Effector memory CD4-positive, alpha-beta T cell (primary cell): ENCODE measurements around the gene SCUBE1.

Source experiments
- DNase-seq, 3 donors: peaks; one replicate each; pipeline ENCODE4 v3.0.0-alpha.2; 2020
- H3K27ac ChIP-seq: 2 replicates; pipeline ENCODE4 v1.7.0; 2013; ENCODE audit warnings: mild to moderate bottlenecking, low read length, moderate library complexity; ENCODE audit not compliant: insufficient read depth, poor library complexity, severe bottlenecking
- H3K27me3 ChIP-seq: replicated peaks from 2 replicates; pipeline ENCODE4 v1.7.0; 2013; ENCODE audit warnings: mild to moderate bottlenecking, low read length; ENCODE audit not compliant: insufficient read depth, control insufficient read depth, poor library complexity, severe bottlenecking
- H3K36me3 ChIP-seq: 2 replicates; pipeline ENCODE4 v1.7.0; 2013; ENCODE audit warnings: mild to moderate bottlenecking, low read length, moderate library complexity; ENCODE audit not compliant: control insufficient read depth, insufficient read depth
- H3K4me1 ChIP-seq: 2 replicates; pipeline ENCODE4 v1.7.0; 2013; ENCODE audit warnings: low read length, mild to moderate bottlenecking; ENCODE audit not compliant: control insufficient read depth, insufficient read depth, poor library complexity, severe bottlenecking
- H3K4me3 ChIP-seq: 2 replicates; pipeline ENCODE4 v1.7.0; 2013; ENCODE audit warnings: low read length, low read depth, mild to moderate bottlenecking; ENCODE audit not compliant: insufficient read depth, poor library complexity, severe bottlenecking
- H3K9me3 ChIP-seq: 2 replicates; pipeline ENCODE4 v1.7.0; 2013; ENCODE audit warnings: mild to moderate bottlenecking, low read length, moderate library complexity; ENCODE audit not compliant: control insufficient read depth
- total RNA-seq, 3 donors: gene quantifications; one replicate each; lab custom pipeline; 2026; lab: John Stamatoyannopoulos, UW

SCUBE1 gene
- 0 to 0.58 (median 0.35) reads per million in 3 donors for total RNA-seq

DNA sequence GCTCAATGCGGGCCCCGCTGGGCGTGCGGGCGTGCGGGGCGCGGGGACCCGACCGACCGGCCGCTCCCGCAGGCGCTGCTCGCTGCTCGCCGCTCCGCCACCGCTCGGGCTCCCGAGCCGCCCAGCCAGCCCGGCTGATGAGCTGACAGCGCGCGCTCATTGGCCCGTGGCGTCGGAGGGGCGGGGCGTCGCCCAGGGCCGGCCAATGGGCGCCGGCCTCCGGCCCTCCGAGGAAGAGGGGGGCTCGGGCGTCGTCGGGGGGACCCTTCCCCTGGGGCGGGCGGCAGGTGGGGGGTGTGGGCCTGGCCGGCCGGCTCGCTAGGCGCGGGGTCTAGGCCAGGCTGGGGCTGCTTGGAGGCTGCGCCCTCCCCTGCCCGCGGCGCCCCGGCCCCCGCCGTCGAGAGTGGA is at the start of gene SCUBE1:
SCUBE1 (minus strand) TSS at position 111 of the 408 bp plus-strand sequence. CDS start 111 bp downstream, outside the sequence.
- Histone ChIP-seq H3K9me3 (no peaks in the 10 kb centered on the region), H3K36me3 (no peaks in the 10 kb centered on the region), H3K4me3 (no peak within 1 kb of the TSS), H3K4me1 (peaks cover 4% of the 10 kb centered on the region), H3K27me3 (peaks cover 14% of the 10 kb centered on the region), H3K27ac (no peak within 1 kb of the TSS)
- DNase-seq, result peak; percentile 5 to 27 (median 12)

DNA sequence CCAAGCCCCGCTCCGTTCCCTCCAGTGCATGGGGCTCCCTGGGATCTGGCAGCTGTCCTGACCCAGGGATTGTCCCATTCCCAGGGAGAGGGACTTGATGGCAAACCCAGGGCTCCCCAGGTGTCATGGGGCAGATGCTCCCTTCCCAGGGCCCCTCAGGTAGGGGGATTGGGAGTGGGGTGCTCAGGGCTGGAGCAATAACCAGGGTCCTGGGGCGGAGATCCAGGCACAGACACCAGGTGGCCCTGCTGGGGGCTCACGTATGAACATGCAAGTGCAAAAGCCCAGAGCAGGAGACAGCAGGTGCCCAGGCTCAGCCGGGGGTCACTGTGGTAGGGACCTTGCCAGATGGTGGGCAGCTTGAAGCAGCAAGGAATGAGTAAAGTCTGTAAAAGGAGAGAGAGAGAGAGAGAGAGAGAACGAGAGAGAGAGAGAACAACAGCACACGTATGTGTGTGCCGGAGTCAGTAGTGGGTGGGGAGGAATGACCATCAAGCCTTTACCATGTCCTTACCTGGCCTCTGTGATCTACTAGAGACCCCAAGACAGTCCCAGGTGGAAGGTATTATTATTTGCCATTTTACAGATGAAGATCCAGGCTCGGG is 49.3 kb upstream of the SCUBE1 start:
- peaks cover 3% of the 10 kb centered on the region for H3K4me1 ChIP-seq
- no peak for DNase-seq
- no peaks in the 10 kb centered on the region for H3K9me3 ChIP-seq
- no peak overlapping the region for H3K27ac ChIP-seq
- no peaks in the 10 kb centered on the region for H3K36me3 ChIP-seq
- H3K4me3 ChIP-seq, result no peak overlapping the region
- no peaks in the 10 kb centered on the region for H3K27me3 ChIP-seq

DNA sequence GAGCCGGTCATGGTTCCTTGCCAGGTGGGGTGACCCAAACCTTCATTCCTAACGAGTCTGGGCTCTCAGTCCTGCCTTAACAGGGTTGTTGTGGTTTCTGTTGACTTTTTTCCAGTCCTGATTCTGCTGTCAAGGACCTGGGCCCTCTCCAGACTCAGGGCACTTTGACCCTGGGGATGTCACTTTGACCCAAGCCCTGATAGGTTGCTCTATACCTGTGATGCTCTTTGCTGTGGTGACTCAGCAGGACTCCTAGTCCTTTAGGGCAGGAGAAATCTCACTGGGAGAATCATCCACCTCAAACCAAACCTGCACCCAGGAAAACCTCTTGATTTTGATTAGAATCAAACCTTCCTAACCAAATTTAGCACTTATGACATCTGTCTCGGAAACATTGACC is 48.1 kb upstream of the SCUBE1 start:
- Histone ChIP-seq H3K4me1 (peaks cover 3% of the 10 kb centered on the region), H3K27ac (no peak overlapping the region), H3K27me3 (no peaks in the 10 kb centered on the region), H3K9me3 (no peaks in the 10 kb centered on the region), H3K36me3 (no peaks in the 10 kb centered on the region), H3K4me3 (no peak overlapping the region)
- no peak for DNase-seq

DNA sequence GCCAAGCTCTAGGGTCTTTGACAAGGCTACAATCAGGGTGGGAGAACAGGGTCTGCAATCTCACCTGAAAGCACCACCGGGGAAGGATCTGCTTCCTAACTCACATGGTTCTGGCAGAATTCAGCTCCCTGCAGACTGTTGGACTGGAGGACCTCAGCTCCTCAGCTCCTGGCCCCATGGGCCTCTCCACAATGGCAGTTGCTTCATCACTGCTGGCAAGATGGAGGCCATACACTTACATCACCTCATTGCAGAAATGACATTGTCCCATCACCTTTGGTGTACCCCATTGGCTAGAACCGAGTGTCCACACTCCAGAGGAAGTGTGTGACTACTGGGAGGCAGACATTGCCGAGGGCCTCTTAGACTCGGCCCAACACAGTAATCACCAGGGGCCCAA is 47.7 kb upstream of the SCUBE1 start:
- H3K36me3 ChIP-seq, result no peaks in the 10 kb centered on the region
- no peaks in the 10 kb centered on the region for H3K27me3 ChIP-seq
- no peak for DNase-seq
- H3K9me3 ChIP-seq, result no peaks in the 10 kb centered on the region
- H3K4me1 ChIP-seq, result peaks cover 4% of the 10 kb centered on the region
- no peak overlapping the region for H3K27ac ChIP-seq
- no peak overlapping the region for H3K4me3 ChIP-seq

DNA sequence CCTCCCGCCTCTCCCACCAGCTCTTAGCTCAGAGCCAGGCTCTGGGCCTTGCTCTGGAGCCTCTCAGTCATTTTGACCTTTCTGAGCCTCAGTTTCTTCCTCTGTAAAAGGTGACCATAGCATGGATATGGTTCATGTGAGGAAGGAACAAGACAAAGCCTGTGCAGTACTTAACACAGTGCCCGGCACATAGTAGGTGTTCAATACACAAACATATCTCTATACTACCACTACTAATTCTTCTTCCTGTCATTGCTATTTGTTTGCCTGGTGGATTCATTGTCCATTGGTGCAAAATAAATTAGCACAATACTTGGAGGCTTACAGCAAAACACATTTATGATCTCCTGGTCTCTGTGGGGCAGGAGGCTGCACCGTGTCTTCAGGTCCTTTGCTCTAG is 47.0 kb upstream of the SCUBE1 start:
- Histone ChIP-seq H3K4me1 (peaks cover 9% of the 10 kb centered on the region), H3K27me3 (no peaks in the 10 kb centered on the region), H3K27ac (no peak overlapping the region), H3K9me3 (no peaks in the 10 kb centered on the region), H3K4me3 (no peak overlapping the region), H3K36me3 (no peaks in the 10 kb centered on the region)
- no peak for DNase-seq

DNA sequence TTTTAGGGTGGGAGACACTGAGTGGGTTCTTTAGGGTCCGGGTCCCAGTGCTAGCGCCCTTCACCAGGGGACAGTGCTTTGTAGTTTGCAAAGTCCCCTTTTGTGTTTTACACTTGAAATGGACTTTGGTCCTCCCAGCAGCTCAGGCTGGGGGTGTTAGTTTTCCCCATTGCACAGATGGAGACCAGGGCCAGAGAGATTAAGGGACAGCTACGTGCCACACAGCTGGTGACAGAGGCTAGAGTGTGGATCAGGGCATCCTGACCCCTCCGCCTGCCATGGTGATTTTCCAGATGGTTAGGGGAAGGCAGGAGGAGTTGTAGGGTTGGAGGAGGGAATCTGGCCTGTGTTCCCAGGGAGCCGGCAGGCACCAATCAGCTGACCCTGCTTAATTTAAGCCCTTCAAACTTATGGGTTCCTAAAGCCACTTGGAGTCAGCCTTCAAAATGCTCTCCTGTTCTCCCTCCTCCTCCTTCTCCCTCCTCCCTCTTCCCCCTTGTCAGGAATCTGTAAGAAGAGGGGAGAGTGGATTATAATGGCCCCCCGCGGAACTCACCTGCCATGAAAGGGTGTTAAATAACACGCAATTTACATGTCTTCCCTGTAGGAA is 46.2 kb upstream of the SCUBE1 start:
- no peaks in the 10 kb centered on the region for H3K9me3 ChIP-seq
- H3K27me3 ChIP-seq, result no peaks in the 10 kb centered on the region
- DNase-seq, result no peak
- no peak overlapping the region for H3K4me3 ChIP-seq
- H3K4me1 ChIP-seq, result peaks cover 9% of the 10 kb centered on the region
- no peak overlapping the region for H3K27ac ChIP-seq
- H3K36me3 ChIP-seq, result no peaks in the 10 kb centered on the region

DNA sequence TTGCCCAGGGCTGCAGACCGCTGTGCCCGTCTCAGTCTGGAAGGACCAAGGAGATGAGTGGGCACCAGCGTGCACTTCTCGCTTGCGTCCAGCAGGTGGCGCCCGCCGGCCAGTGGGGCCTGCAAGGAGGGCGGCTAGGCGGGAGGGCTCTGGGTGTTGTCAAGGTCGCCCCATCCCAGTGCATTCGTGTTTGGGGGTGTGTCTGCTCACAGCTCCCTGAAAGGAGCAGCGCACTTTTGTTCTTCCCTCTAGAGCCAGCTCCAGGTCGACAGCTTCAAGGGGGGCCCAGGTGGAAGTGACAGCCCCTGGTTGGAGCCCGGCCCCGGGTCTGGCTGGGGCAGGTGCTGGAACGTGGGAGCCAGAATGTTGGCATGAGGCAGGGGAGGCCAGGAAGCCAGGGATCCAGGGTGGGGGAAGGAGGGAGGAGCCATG is 45.3 kb upstream of the SCUBE1 start:
- DNase-seq, result peak; percentile 28 to 53 (median 36)
- Histone ChIP-seq H3K27ac (no peak overlapping the region), H3K27me3 (no peaks in the 10 kb centered on the region), H3K4me1 (peaks cover 9% of the 10 kb centered on the region), H3K36me3 (no peaks in the 10 kb centered on the region), H3K4me3 (no peak overlapping the region), H3K9me3 (no peaks in the 10 kb centered on the region)

DNA sequence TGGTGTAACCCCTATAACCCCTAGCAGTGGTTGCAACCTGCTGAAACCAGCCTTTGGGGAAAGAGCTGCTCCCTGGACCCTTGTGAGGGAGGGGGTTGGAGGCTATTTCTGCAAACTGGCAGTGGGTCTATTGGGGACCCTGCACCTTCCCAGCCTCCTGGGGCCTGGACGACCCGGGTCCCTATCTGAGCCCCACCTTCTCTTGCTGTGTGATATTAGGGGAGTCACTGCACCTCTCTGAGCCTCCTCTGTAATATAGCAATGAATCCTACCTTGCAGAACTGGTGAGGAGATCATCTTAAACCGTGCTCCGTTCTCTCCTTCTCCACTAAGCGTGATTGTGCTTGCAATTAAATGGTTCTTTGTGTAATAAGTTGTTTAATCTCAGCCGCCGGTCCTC is 44.6 kb upstream of the SCUBE1 start:
- Histone ChIP-seq H3K4me3 (no peak overlapping the region), H3K27ac (no peak overlapping the region), H3K9me3 (no peaks in the 10 kb centered on the region), H3K27me3 (no peaks in the 10 kb centered on the region), H3K4me1 (peaks cover 9% of the 10 kb centered on the region), H3K36me3 (no peaks in the 10 kb centered on the region)
- no peak for DNase-seq

DNA sequence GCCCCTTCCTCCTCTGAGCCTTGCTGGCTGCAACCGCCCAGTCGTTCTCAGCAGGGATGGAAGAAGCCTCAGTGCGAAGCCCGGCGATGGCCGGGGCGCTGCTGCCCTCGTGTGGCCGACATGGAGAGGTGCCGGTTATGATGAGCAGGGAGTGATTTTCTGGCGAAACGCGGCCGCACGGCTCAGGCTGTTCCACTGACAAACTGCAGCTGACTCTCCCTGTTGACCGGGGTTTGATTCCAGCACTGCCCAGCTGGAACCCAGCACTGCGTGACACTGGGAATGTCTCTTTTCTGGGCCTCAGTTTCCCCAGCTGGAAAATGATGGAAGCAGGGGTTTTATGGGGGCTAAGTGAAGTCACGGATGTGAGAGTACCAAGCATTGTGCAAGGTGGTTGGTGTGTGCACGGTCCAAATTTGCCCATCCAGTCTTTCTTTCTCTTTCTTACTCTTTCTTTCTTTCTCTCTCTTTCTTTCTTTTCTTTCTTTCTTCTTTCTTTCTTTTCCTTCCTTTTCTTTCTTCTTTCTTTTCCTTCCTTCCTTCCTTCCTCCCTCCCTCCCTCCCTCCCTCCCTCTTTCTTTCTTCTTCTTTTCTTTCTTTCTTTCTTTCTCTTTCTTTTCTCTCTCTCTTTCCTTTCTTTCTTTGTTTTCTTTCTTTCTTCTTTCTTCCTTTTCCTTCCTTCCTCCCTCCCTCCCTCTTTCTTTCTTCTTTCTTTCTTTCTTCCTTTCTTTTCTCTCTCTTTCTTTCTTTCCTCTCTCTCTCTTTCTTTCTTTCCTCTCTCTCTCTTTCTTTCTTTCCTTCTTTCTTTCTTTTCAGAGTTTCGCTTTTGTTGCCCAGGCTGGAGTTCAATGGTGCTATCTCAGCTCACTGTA is 42.8 kb upstream of the SCUBE1 start:
- H3K36me3 ChIP-seq, result no peaks in the 10 kb centered on the region
- H3K27me3 ChIP-seq, result no peaks in the 10 kb centered on the region
- peaks cover 9% of the 10 kb centered on the region for H3K4me1 ChIP-seq
- DNase-seq, result peak; percentile 25 to 50 (median 36)
- H3K9me3 ChIP-seq, result no peaks in the 10 kb centered on the region
- H3K4me3 ChIP-seq, result no peak overlapping the region
- no peak overlapping the region for H3K27ac ChIP-seq

DNA sequence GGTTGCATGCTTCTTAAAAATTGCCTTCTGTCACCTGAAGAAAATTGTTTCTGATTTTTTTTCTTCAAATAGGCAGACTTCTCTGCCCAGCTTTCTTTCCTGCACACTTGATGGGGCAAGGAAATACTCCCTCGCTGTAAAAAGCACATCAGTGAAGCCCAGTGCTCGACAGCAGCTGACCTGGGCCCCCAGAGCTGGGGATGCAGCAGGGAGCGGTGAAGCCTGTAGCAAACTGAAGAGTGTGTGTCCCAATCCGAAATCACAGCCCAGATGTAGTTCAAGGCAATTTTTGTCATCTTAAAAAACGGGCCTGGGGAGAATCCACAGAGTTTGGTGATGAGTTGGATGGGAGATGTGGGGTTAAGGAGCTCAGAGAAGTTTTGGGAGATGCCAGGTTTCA is 41.7 kb upstream of the SCUBE1 start:
- no peak overlapping the region for H3K4me3 ChIP-seq
- DNase-seq, result no peak
- no peaks in the 10 kb centered on the region for H3K9me3 ChIP-seq
- H3K27me3 ChIP-seq, result no peaks in the 10 kb centered on the region
- no peaks in the 10 kb centered on the region for H3K36me3 ChIP-seq
- peaks cover 9% of the 10 kb centered on the region for H3K4me1 ChIP-seq
- no peak overlapping the region for H3K27ac ChIP-seq
